Pancreas (tissue), 10 donors: Measurements from ENCODE around the gene PCNX3. TPM values are rescaled to one million over a fixed set of nuclear protein-coding genes. Genes with fewer than 3 reads are reported as not detected.

Experiments used
- ATAC-seq, 4 donors: fragments of 200-7000 bp; cut with Tn5 transposase; one replicate each; pipeline versions ENCODE4 v1.8.0 to v1.9.1; 2020; ENCODE audit warnings: mild to moderate bottlenecking in 4 of 4, moderate library complexity in 4 of 4
- DNase-seq, 6 donors: peaks; one replicate each; pipeline ENCODE4 v3.0.0-alpha.2; 2020
- FAIRE-seq: peaks from 2 replicates; lab custom pipeline; 2012; peaks lifted over from hg19 to GRCh38; lab: Jason Lieb, UNC
- H3K27ac ChIP-seq, 4 donors: fragments of 200-600 bp; sonication (generic); 1 replicate in 3 of 4; 2 replicates in 1 of 4; pipeline versions ENCODE4 v1.5.0 to v1.8.0; 2020
- H3K27me3 ChIP-seq, 4 donors: fragments of 200-600 bp; one replicate each; pipeline ENCODE4 v1.8.0; 2021
- H3K36me3 ChIP-seq, 3 donors: fragments of 200-600 bp; sonication (generic) in 1 of 3; one replicate each; pipeline versions ENCODE4 v1.5.0 to v1.8.0; 2020 to 2021
- H3K4me1 ChIP-seq, 3 donors: fragments of 200-600 bp; one replicate each; pipeline ENCODE4 v1.8.0; 2021
- H3K4me3 ChIP-seq, 4 donors: fragments of 200-600 bp; sonication (generic) in 2 of 4; one replicate each; pipeline versions ENCODE4 v1.5.0 to v1.8.0; 2020 to 2021
- H3K9me3 ChIP-seq, 4 donors: fragments of 200-600 bp; one replicate each; pipeline ENCODE4 v1.8.0; 2021
- WGBS, 2 donors: extraction: QIAGEN DNeasy Blood & Tissue Kit; methylation state at CpG; one replicate each; pipeline ENCODE4 v1.1.7; 2013; 5-methylcytosine and 5-hydroxymethylcytosine counted together
- intact Hi-C, 3 donors: fragments of 100-400 bp; cut with DNase I; formaldehyde crosslinking; loops; one replicate each; pipeline versions ENCODE4 v1.11.1 to v1.14.2; 2022
- polyA plus RNA-seq, 2 donors: library from polyadenylated mRNA; stranded (reverse); fragments of 200-250 nt; gene quantifications; one replicate each; pipeline ENCODE4 v1.2.3, GENCODE V29; 2013
- total RNA-seq, 6 donors: library from RNA; stranded (reverse); fragmentation: NEBNext Ultra II Directional in 4 of 6; extraction: Animal tissue kit (Norgen Biotek cat#: 25700) in 4 of 6; gene quantifications; one replicate each; pipeline versions ENCODE4 v1.2.1 to v1.2.4, GENCODE V29; 2021 to 2023
- TF ChIP-seq, protein P1 (sequence below), 4 donors: fragments of 200-600 bp; sonication (generic) in 3 of 4; IDR thresholded peaks; one replicate each; pipeline versions ENCODE4 v1.5.0 to v1.8.0; 2021; ENCODE audit warnings: antibody characterized with exemption in 4 of 4
- donor health status: healthy with polysubstance abuse.
- donor health status: DM: no; HTN: no; CAD: no; lungs with moderate emphysema.
- donor health status: DM: no; HTN: no; CAD: no.
- donor health status: control.
- donor health status: control.
- donor health status: Bipolar disorder and iron deficiency.
- donor health status: DM: yes; HTN: yes; CAD: no.
- donor health status: DM: no; HTN: no; CAD: no.
- donor health status: DM: no; HTN: no; CAD: no.
- donor health status: DM: yes; HTN: yes; CAD: no.

The PCNX3 gene
- total and polyA plus RNA-seq, 8 donors: 13.5 to 26.3 (median 18.3) TPM

DNA sequence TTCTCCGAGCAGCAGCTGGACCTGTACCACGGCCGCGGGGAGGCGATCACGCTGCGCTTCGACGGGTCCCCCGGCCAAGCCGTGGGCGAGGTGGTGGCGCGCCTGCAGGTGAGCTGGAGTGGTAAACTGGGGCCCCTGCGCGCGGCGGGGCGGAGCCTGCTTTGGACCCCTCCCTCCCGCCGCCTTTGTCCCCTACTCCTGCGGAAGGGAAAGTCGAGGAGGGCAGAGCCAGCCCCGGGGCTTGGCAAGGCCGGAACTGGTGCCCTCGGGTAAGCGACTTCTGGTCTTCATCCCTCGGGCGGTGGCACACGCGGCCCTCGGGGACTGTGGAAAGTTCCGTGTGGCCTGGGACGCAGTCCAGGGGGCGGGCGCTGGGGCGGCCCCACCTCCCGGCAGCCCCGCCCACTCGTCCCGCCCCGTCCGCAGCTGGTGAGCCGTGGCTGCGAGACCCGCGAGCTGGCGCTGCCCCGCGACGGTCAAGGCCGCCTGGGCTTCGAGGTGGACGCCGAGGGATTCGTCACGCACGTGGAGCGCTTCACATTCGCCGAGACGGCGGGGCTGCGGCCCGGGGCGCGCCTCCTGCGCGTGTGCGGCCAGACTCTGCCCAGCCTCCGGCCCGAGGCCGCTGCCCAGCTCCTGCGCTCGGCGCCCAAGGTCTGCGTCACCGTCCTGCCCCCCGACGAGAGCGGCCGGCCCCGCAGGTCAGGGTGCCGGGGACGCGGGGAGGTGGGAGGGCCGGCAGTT, 31.6 kb downstream of the PCNX3 start:
- ATAC-seq: peak; percentile 72 to 88 (median 78)
- intact Hi-C loops: no loop called here
- WGBS, 2 donors: 19 to 28% methylated on average over 59 to 87 of the region's 87 CpGs

DNA sequence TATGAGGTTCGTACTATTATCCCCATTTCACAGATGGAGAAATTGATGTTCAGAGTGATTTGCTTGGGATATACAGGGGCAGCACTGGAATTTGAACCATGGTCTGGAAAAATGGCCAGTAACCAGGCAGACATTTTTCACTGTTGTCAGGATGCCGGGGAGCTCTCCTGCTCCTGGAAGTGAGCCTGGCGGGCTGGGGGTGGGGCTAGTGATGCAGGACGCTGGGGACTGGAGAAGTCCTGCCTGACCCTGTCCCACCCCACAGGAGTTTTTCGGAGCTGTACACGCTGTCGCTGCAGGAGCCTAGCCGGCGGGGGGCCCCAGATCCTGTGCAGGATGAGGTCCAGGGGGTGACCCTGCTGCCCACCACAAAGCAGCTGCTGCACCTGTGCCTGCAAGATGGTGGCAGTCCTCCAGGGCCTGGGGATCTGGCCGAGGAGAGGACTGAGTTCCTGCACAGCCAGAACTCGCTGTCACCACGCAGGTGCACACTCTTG, 33.5 kb downstream of the PCNX3 start:
- Histone ChIP-seq H3K27ac (no peak overlapping the region), H3K27me3 (no peaks in the 10 kb centered on the region), H3K9me3 (no peaks in the 10 kb centered on the region), H3K36me3 (no peaks in the 10 kb centered on the region), H3K4me3 (no peak overlapping the region), H3K4me1 (peaks cover 11 to 14% (median 11%) of the 10 kb centered on the region in 3 donors)
- FAIRE-seq (no peak), DNase-seq (peak in 3 of 6 donors; percentile 42 to 77 (median 63)), ATAC-seq (no peak)
- TF ChIP-seq, protein P1, sequence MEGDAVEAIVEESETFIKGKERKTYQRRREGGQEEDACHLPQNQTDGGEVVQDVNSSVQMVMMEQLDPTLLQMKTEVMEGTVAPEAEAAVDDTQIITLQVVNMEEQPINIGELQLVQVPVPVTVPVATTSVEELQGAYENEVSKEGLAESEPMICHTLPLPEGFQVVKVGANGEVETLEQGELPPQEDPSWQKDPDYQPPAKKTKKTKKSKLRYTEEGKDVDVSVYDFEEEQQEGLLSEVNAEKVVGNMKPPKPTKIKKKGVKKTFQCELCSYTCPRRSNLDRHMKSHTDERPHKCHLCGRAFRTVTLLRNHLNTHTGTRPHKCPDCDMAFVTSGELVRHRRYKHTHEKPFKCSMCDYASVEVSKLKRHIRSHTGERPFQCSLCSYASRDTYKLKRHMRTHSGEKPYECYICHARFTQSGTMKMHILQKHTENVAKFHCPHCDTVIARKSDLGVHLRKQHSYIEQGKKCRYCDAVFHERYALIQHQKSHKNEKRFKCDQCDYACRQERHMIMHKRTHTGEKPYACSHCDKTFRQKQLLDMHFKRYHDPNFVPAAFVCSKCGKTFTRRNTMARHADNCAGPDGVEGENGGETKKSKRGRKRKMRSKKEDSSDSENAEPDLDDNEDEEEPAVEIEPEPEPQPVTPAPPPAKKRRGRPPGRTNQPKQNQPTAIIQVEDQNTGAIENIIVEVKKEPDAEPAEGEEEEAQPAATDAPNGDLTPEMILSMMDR (IDR thresholded peaks at IDR 0.05): no peak
- intact Hi-C loops: no loop called here
- 66 to 72% methylated on average over 12 of the region's 12 CpGs for WGBS, 2 donors

More for the DNA sequence above, 31.6 kb downstream of the PCNX3 start:
- no peaks in the 10 kb centered on the region for H3K36me3 ChIP-seq
- no peaks in the 10 kb centered on the region for H3K27me3 ChIP-seq
- H3K4me3 ChIP-seq: peak overlapping the region; percentile 23 to 56 (median 34)
- peaks cover 0 to 2% (median 0%) of the 10 kb centered on the region in 3 donors for H3K4me1 ChIP-seq
- no peaks in the 10 kb centered on the region for H3K9me3 ChIP-seq
- no peak overlapping the region for H3K27ac ChIP-seq
- DNase-seq (peak; percentile 55 to 87 (median 76)), FAIRE-seq (no peak)
- TF ChIP-seq, protein P1 (IDR thresholded peaks at IDR 0.05): no peak

DNA sequence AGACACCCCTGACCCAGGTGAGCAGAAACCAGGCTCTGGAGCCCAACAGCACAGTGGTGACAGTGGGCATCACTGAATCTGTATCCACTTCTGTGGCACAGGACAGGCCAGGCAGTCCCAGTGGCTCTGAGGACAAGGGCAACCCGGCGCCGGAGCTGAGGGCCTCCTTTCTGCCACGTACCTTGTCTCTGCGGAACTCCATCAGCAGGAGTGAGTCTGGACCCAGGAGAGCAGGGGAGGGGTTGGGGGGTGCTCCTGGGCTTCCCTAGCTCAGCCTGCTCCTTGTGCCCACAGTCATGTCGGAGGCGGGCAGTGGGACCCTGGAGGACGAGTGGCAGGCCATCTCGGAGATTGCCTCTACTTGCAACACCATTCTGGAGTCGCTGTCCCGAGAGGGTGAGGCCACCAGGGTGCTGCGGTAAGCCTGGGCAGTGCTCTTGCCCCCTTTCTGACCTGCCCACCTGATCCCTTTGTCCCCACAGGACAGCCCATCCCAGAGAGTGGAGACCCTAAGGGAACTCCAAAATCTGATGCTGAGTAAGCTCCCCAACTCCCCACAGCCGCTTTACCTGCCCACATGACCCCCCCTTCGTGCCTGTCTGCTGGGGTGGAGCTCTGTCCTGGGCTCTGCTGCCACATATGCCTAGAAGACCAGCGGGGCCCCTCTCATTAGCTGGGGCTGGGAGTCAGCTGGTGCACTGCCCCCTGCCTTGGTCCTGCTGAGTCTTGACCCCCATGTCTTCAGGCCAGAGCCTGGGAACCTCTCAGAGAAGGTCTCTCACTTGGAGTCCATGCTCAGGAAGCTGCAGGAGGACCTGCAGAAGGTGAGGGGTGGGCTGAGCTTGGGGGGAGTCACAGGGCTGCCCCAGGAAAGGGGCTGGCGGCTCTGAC, 34.3 kb downstream of the PCNX3 start:
- Histone ChIP-seq H3K4me1 (peaks cover 13 to 16% (median 14%) of the 10 kb centered on the region in 3 donors), H3K9me3 (no peaks in the 10 kb centered on the region), H3K36me3 (peaks cover 0 to 8% (median 0%) of the 10 kb centered on the region in 3 donors), H3K27me3 (no peaks in the 10 kb centered on the region), H3K4me3 (no peak overlapping the region), H3K27ac (no peak overlapping the region)
- TF ChIP-seq, protein P1 (IDR thresholded peaks at IDR 0.05): no peak
- intact Hi-C loops: no loop called here
- DNase-seq (peak in 3 of 6 donors; percentile 25 to 69 (median 35)), FAIRE-seq (no peak), ATAC-seq (no peak)
- WGBS, 2 donors: 85% methylated on average over 16 of the region's 16 CpGs

DNA sequence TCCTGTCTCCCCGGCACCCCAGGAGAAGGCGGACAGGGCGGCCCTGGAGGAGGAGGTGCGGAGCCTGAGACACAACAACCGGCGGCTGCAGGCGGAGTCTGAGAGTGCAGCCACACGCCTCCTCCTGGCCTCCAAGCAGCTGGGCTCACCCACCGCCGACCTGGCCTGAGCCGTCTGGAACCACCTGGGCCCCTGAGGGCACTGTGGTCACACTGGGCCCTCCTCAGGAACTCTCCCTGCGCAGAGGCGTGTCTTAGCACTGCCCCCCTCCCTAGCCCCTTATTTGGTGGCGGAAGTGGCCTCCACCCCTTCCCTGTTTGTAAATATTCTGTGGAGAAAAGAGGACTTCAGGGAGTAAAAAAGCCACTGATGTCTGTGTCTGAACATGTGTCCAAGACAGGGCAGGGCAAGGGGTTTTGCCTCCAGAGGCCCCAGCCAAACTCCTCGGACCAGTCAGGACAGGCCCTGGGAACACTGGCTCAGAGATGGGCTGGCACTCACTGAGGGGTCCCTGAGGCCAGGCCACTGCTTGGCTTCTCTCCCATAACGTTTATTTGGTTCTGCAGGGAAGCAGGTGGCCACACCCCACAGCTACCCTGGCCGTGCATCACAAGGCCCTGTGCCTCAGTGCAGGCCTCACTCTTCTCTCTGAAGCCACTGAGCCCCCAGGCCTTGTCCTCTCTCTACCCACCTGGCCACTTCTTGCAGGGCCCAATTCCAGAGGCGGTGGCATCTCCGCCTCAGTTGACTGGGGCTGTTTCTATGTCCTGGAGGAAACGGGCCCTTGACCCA, 35.2 kb downstream of the PCNX3 start:
- no peaks in the 10 kb centered on the region for H3K9me3 ChIP-seq
- DNase-seq: peak in 4 of 6 donors; percentile 17 to 78 (median 54)
- no peak for ATAC-seq
- TF ChIP-seq, protein P1 (IDR thresholded peaks at IDR 0.05): no peak
- intact Hi-C loops: no loop called here
- no peaks in the 10 kb centered on the region for H3K27me3 ChIP-seq
- WGBS, 2 donors: 84 to 85% methylated on average over 20 of the region's 20 CpGs
- FAIRE-seq: no peak
- H3K4me1 ChIP-seq: peaks cover 13 to 16% (median 14%) of the 10 kb centered on the region in 3 donors
- H3K4me3 ChIP-seq: no peak overlapping the region
- peaks cover 0 to 15% (median 5%) of the 10 kb centered on the region in 3 donors for H3K36me3 ChIP-seq
- H3K27ac ChIP-seq: peak overlapping the region in 3 of 4 donors; percentile 90 to 96 (median 96)
